Measurements from ENCODE around the gene PRPSAP1.

DNA sequence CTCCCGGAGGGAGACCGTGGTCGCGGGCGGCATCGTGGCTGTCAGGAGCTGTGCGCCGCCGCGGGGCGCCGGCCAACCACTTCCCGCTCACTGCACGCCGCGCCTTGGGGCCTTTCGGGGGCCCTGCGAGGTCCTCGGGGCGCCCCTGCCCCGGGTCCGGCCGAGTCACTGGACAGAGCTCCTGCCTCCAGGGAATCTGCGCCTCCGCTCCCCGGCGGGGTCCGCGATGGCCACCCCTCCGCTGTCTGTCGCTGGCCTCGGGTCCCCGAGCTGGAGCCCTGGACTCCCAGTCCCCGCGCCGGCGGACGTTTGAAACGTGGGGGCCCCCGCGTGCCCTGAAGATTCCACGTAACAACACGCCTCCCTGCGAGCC lies 45.8 kb downstream of the PRPSAP1 start, which contains the start of gene QRICH2:
- TF ChIP-seq, protein P1, sequence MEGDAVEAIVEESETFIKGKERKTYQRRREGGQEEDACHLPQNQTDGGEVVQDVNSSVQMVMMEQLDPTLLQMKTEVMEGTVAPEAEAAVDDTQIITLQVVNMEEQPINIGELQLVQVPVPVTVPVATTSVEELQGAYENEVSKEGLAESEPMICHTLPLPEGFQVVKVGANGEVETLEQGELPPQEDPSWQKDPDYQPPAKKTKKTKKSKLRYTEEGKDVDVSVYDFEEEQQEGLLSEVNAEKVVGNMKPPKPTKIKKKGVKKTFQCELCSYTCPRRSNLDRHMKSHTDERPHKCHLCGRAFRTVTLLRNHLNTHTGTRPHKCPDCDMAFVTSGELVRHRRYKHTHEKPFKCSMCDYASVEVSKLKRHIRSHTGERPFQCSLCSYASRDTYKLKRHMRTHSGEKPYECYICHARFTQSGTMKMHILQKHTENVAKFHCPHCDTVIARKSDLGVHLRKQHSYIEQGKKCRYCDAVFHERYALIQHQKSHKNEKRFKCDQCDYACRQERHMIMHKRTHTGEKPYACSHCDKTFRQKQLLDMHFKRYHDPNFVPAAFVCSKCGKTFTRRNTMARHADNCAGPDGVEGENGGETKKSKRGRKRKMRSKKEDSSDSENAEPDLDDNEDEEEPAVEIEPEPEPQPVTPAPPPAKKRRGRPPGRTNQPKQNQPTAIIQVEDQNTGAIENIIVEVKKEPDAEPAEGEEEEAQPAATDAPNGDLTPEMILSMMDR (IDR thresholded peaks at IDR 0.05), result no peak
- no peak for TF ChIP-seq POLR2A (IDR thresholded peaks at IDR 0.05)
